Liver (tissue), 9 donors: ENCODE data around the gene KLF13. TPM values are rescaled to one million over a fixed set of nuclear protein-coding genes. Genes with fewer than 3 reads are reported as not detected.
A peak's percentile ranks its signal among the peaks of the same experiment; 100 is the strongest.

Experiments used
- DNase-seq: peaks from one replicate; pipeline ENCODE4 v3.0.0-alpha.2; 2017; ENCODE audit warnings: low spot score
- H3K27ac ChIP-seq, 2 donors: one replicate each; pipeline ENCODE4 v1.7.0; 2013; ENCODE audit warnings: inconsistent platforms in 2 of 2, low read length in 2 of 2, control low read depth in 1 of 2, low read depth in 1 of 2, mild to moderate bottlenecking in 1 of 2
- H3K27me3 ChIP-seq, 4 donors: one replicate each; pipeline versions ENCODE4 v1.6.1 to v1.7.0; 2013; ENCODE audit warnings: low read length in 3 of 4, inconsistent platforms in 1 of 4, mild to moderate bottlenecking in 1 of 4, moderate library complexity in 1 of 4; ENCODE audit not compliant: control insufficient read depth in 4 of 4, insufficient read depth in 4 of 4
- H3K36me3 ChIP-seq, 4 donors: one replicate each; pipeline versions ENCODE4 v1.6.1 to v1.7.0; 2013; ENCODE audit warnings: low read length in 3 of 4, mild to moderate bottlenecking in 3 of 4, low read depth in 1 of 4, moderate library complexity in 1 of 4; ENCODE audit not compliant: control insufficient read depth in 4 of 4, insufficient read depth in 3 of 4
- H3K4me1 ChIP-seq, 4 donors: one replicate each; pipeline versions ENCODE4 v1.6.1 to v1.7.0; 2013; ENCODE audit warnings: low read length in 3 of 4, mild to moderate bottlenecking in 3 of 4, moderate library complexity in 1 of 4; ENCODE audit not compliant: control insufficient read depth in 4 of 4, insufficient read depth in 4 of 4
- H3K4me3 ChIP-seq, 3 donors: one replicate each; pipeline versions ENCODE4 v1.6.1 to v1.7.0; 2013; ENCODE audit warnings: low read length in 3 of 3, control low read depth in 1 of 3, low read depth in 1 of 3, mild to moderate bottlenecking in 1 of 3
- H3K9ac ChIP-seq, 2 donors: one replicate each; pipeline ENCODE4 v1.7.0; 2013; ENCODE audit warnings: low read length in 2 of 2, mild to moderate bottlenecking in 2 of 2, moderate library complexity in 2 of 2, control low read depth in 1 of 2, low read depth in 1 of 2
- H3K9me3 ChIP-seq, 4 donors: one replicate each; pipeline versions ENCODE4 v1.6.1 to v1.7.0; 2013; ENCODE audit warnings: low read length in 3 of 4; ENCODE audit not compliant: control insufficient read depth in 4 of 4
- EGR1 ChIP-seq, 2 donors: IDR thresholded peaks; 2 replicates each; pipeline ENCODE4 v1.6.1; 2016 to 2018; ENCODE audit warnings: antibody characterized with exemption in 2 of 2, low read depth in 2 of 2
- FOXA1 ChIP-seq: IDR thresholded peaks from 2 replicates; pipeline ENCODE4 v1.6.1; 2016; ENCODE audit warnings: antibody characterized with exemption
- FOXA2 ChIP-seq: IDR thresholded peaks from 2 replicates; pipeline ENCODE4 v1.6.1; 2016; ENCODE audit warnings: antibody characterized with exemption
- GABPA ChIP-seq, 2 donors: IDR thresholded peaks in 1 of 2; conservative IDR thresholded peaks in 1 of 2; 2 replicates each; pipeline ENCODE4 v1.6.1; 2016; ENCODE audit warnings: antibody characterized with exemption in 2 of 2, mild to moderate bottlenecking in 1 of 2, moderate library complexity in 1 of 2
- HNF4A ChIP-seq, 2 donors: conservative IDR thresholded peaks; 2 replicates each; pipeline ENCODE4 v1.6.1; 2016; ENCODE audit warnings: antibody characterized with exemption in 2 of 2, mild to moderate bottlenecking in 2 of 2
- HNF4G ChIP-seq: IDR thresholded peaks from 2 replicates; pipeline ENCODE4 v1.6.1; 2016; ENCODE audit warnings: antibody characterized with exemption
- JUND ChIP-seq, 2 donors: IDR thresholded peaks; 2 replicates each; pipeline ENCODE4 v1.6.1; 2016; ENCODE audit warnings: antibody characterized with exemption in 2 of 2
- NR2F2 ChIP-seq: IDR thresholded peaks from 2 replicates; pipeline ENCODE4 v1.6.1; 2016; ENCODE audit warnings: antibody characterized with exemption
- RAD21 ChIP-seq, 2 donors: IDR thresholded peaks; 2 replicates each; pipeline ENCODE4 v1.6.1; 2016; ENCODE audit warnings: antibody characterized with exemption in 2 of 2, mild to moderate bottlenecking in 2 of 2
- RXRA ChIP-seq, 2 donors: IDR thresholded peaks; 2 replicates each; pipeline ENCODE4 v1.6.1; 2017 to 2018; ENCODE audit warnings: antibody characterized with exemption in 2 of 2, mild to moderate bottlenecking in 1 of 2
- SP1 ChIP-seq: IDR thresholded peaks from 2 replicates; pipeline ENCODE4 v1.6.1; 2018; ENCODE audit warnings: antibody characterized with exemption, mild to moderate bottlenecking
- TAF1 ChIP-seq: conservative IDR thresholded peaks from 2 replicates; pipeline ENCODE4 v1.6.1; 2016; ENCODE audit warnings: antibody characterized with exemption, mild to moderate bottlenecking
- YY1 ChIP-seq: IDR thresholded peaks from 2 replicates; pipeline ENCODE4 v1.6.1; 2016; ENCODE audit warnings: antibody characterized with exemption, mild to moderate bottlenecking
- WGBS: extraction: QIAGEN DNeasy Blood & Tissue Kit; methylation state at CpG from one replicate; pipeline ENCODE4 v1.1.7; 2013; 5-methylcytosine and 5-hydroxymethylcytosine counted together
- polyA plus RNA-seq, 2 donors: library from polyadenylated mRNA; stranded (reverse) in 1 of 2; unstranded in 1 of 2; fragments of 200-250 nt in 1 of 2; fragments of >200 nt in 1 of 2; fragmentation: Nextera tagmentation in 1 of 2; extraction: Ambion mirVana in 1 of 2; gene quantifications; one replicate each; pipeline versions ENCODE4 v1.2.1 to v1.2.3, GENCODE V29; 2013 to 2015
- total RNA-seq, 2 donors: library from RNA; depleted of rRNA; stranded (reverse); fragments of >200 nt; gene quantifications; one replicate each; pipeline ENCODE4 v1.2.3, GENCODE V29; 2014
- TF ChIP-seq, protein P1 (sequence below): IDR thresholded peaks from 2 replicates; pipeline ENCODE4 v1.6.1; 2016; ENCODE audit warnings: antibody characterized with exemption
- TF ChIP-seq, protein P2 (sequence below): IDR thresholded peaks from 2 replicates; pipeline ENCODE4 v1.6.1; 2016; ENCODE audit warnings: antibody characterized with exemption
- TF ChIP-seq, protein P3 (sequence below): fragments of 150-350 bp; IDR thresholded peaks from 2 replicates; pipeline ENCODE4 v1.5.1; 2017; ENCODE audit warnings: improper control_type of control experiment, low read depth, low read length; ENCODE audit not compliant: missing input control
- TF ChIP-seq, protein P4 (sequence below): IDR thresholded peaks from 2 replicates; pipeline ENCODE4 v1.6.1; 2016; ENCODE audit warnings: antibody characterized with exemption, mild to moderate bottlenecking
- TF ChIP-seq, protein P5 (sequence below): IDR thresholded peaks from 2 replicates; pipeline ENCODE4 v1.6.1; 2016; ENCODE audit warnings: antibody characterized with exemption
- donor health status: healthy.
- donor health status: healthy.
- donor health status: healthy.
- donor health status: healthy.
- donor health status: healthy.

The KLF13 gene
- total and polyA plus RNA-seq, 4 donors = 17.4 to 77.1 (median 57.5) TPM

DNA sequence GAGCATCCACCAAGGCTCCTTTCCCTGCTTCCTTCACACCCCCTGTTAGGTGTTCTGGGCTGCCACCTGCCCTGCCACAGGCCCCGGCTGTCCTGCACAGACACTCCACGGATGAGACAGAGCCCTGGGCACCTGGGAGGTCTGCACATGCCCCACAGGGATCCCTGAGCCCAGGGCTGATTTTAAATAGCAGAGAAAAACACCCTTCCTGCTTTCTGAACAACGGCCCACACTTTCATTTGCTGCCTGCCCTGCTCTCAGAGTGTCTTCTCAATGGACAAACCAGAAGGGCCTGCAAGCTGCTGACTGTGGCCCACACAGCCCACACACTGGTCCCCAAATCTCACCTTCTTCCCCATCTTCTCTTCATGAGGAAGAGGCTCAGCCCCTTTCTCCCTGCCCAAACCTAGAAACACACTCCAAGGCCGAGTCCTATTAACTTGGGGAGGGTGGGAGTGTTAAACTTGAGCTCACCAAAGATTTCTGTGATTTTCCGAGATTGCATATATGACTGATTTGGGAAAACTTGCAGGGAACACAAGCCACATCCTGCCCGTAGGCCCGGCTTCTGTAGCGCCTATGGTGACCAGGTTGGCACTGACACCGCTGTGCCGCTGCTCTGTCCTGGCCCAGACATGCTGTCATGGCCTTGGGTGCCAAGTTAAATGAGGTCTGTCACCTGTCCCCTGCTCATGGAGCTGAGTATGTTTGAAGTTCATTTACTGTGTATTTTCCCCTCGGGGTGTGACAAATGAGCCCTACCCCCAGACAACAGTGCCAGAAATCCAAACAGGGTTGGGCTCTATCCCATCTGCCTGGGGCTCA, 47.2 kb upstream of the KLF13 start:
- H3K9ac ChIP-seq = peak overlapping the region in 1 of 2 donors; percentile 10
- peak overlapping the region; percentile 73 to 81 for H3K27ac ChIP-seq
- WGBS = 55% methylated on average over 11 of the region's 11 CpGs

More for the DNA sequence above, 47.2 kb upstream of the KLF13 start:
- H3K4me1 ChIP-seq = peaks cover 5 to 24% (median 16%) of the 10 kb centered on the region in 4 donors
- DNase-seq = no peak
- H3K27me3 ChIP-seq = no peaks in the 10 kb centered on the region
- no peak overlapping the region for H3K4me3 ChIP-seq
- no peaks in the 10 kb centered on the region for H3K9me3 ChIP-seq
- TF ChIP-seq SP1 (no peak), RXRA (IDR thresholded peaks at IDR 0.05) (peak; percentile 47 to 81), GABPA (IDR thresholded peaks at IDR 0.05 in 1 of 2, conservative IDR thresholded peaks at IDR 0.05 in 1 of 2) (no peak), FOXA2 (no peak), HNF4A (conservative IDR thresholded peaks at IDR 0.05) (peak in 1 of 2 donors; percentile 56), TAF1 (no peak), NR2F2 (no peak), RAD21 (IDR thresholded peaks at IDR 0.05) (peak in 1 of 2 donors; percentile 10), FOXA1 (no peak), YY1 (peak; percentile 59), HNF4G (no peak), EGR1 (IDR thresholded peaks at IDR 0.05; ENCODE audit: low read depth in 2 of 2) (no peak), JUND (IDR thresholded peaks at IDR 0.05) (peak in 1 of 2 donors; percentile 9)
- TF ChIP-seq, protein P1, sequence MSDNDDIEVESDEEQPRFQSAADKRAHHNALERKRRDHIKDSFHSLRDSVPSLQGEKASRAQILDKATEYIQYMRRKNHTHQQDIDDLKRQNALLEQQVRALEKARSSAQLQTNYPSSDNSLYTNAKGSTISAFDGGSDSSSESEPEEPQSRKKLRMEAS = no peak
- TF ChIP-seq, protein P2, sequence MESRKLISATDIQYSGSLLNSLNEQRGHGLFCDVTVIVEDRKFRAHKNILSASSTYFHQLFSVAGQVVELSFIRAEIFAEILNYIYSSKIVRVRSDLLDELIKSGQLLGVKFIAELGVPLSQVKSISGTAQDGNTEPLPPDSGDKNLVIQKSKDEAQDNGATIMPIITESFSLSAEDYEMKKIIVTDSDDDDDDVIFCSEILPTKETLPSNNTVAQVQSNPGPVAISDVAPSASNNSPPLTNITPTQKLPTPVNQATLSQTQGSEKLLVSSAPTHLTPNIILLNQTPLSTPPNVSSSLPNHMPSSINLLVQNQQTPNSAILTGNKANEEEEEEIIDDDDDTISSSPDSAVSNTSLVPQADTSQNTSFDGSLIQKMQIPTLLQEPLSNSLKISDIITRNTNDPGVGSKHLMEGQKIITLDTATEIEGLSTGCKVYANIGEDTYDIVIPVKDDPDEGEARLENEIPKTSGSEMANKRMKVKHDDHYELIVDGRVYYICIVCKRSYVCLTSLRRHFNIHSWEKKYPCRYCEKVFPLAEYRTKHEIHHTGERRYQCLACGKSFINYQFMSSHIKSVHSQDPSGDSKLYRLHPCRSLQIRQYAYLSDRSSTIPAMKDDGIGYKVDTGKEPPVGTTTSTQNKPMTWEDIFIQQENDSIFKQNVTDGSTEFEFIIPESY = no peak
- TF ChIP-seq, protein P3, sequence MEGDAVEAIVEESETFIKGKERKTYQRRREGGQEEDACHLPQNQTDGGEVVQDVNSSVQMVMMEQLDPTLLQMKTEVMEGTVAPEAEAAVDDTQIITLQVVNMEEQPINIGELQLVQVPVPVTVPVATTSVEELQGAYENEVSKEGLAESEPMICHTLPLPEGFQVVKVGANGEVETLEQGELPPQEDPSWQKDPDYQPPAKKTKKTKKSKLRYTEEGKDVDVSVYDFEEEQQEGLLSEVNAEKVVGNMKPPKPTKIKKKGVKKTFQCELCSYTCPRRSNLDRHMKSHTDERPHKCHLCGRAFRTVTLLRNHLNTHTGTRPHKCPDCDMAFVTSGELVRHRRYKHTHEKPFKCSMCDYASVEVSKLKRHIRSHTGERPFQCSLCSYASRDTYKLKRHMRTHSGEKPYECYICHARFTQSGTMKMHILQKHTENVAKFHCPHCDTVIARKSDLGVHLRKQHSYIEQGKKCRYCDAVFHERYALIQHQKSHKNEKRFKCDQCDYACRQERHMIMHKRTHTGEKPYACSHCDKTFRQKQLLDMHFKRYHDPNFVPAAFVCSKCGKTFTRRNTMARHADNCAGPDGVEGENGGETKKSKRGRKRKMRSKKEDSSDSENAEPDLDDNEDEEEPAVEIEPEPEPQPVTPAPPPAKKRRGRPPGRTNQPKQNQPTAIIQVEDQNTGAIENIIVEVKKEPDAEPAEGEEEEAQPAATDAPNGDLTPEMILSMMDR = no peak
- TF ChIP-seq, protein P4, sequence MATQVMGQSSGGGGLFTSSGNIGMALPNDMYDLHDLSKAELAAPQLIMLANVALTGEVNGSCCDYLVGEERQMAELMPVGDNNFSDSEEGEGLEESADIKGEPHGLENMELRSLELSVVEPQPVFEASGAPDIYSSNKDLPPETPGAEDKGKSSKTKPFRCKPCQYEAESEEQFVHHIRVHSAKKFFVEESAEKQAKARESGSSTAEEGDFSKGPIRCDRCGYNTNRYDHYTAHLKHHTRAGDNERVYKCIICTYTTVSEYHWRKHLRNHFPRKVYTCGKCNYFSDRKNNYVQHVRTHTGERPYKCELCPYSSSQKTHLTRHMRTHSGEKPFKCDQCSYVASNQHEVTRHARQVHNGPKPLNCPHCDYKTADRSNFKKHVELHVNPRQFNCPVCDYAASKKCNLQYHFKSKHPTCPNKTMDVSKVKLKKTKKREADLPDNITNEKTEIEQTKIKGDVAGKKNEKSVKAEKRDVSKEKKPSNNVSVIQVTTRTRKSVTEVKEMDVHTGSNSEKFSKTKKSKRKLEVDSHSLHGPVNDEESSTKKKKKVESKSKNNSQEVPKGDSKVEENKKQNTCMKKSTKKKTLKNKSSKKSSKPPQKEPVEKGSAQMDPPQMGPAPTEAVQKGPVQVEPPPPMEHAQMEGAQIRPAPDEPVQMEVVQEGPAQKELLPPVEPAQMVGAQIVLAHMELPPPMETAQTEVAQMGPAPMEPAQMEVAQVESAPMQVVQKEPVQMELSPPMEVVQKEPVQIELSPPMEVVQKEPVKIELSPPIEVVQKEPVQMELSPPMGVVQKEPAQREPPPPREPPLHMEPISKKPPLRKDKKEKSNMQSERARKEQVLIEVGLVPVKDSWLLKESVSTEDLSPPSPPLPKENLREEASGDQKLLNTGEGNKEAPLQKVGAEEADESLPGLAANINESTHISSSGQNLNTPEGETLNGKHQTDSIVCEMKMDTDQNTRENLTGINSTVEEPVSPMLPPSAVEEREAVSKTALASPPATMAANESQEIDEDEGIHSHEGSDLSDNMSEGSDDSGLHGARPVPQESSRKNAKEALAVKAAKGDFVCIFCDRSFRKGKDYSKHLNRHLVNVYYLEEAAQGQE = no peak
- TF ChIP-seq, protein P5, sequence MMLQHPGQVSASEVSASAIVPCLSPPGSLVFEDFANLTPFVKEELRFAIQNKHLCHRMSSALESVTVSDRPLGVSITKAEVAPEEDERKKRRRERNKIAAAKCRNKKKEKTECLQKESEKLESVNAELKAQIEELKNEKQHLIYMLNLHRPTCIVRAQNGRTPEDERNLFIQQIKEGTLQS = no peak
- no peaks in the 10 kb centered on the region for H3K36me3 ChIP-seq
